Stomach (tissue), 9 donors: ENCODE measurements around the gene NDUFB7. TPM values are rescaled to one million over a fixed set of nuclear protein-coding genes. Genes with fewer than 3 reads are reported as not detected.

ENCODE experiments used
- DNase-seq, 2 donors: peaks; one replicate each; pipeline versions ENCODE4 v3.0.0 to v3.0.0-alpha.2; 2013 to 2019
- H3K27ac ChIP-seq, 5 donors: fragments of 200-600 bp in 4 of 5; sonication (generic) in 4 of 5; one replicate each; pipeline ENCODE4 v1.5.1; 2013 to 2019; ENCODE audit warnings: mild to moderate bottlenecking in 1 of 5, moderate library complexity in 1 of 5
- H3K27me3 ChIP-seq, 3 donors: fragments of 200-600 bp; sonication (generic); one replicate each; pipeline ENCODE4 v1.5.1; 2017 to 2019; ENCODE audit warnings: mixed run types in 1 of 3
- H3K36me3 ChIP-seq, 4 donors: fragments of 200-600 bp; sonication (generic); 1 replicate in 3 of 4; 2 replicates in 1 of 4; pipeline ENCODE4 v1.5.1; 2016 to 2019
- H3K4me1 ChIP-seq, 4 donors: fragments of 200-600 bp; sonication (generic); one replicate each; pipeline ENCODE4 v1.5.1; 2016 to 2019
- H3K4me3 ChIP-seq, 4 donors: fragments of 200-600 bp; sonication (generic) in 3 of 4; one replicate each; pipeline ENCODE4 v1.5.1; 2016 to 2019; ENCODE audit warnings: mild to moderate bottlenecking in 1 of 4
- H3K9me3 ChIP-seq, 4 donors: fragments of 200-600 bp; sonication (generic); one replicate each; pipeline ENCODE4 v1.5.1; 2016 to 2019
- CTCF ChIP-seq, 7 experiments: fragments of 450-650 bp in 4 of 7; fragments of 200-600 bp in 3 of 7; sonication (generic) in 3 of 7; IDR thresholded peaks; one replicate each; pipeline ENCODE4 v1.5.1; 2016 to 2019; ENCODE audit warnings: antibody characterized with exemption in 7 of 7, control low read depth in 2 of 7, mild to moderate bottlenecking in 1 of 7
- EP300 ChIP-seq: sonication (generic); formaldehyde crosslinking; IDR thresholded peaks from one replicate; pipeline ENCODE4 v1.6.1; 2017; ENCODE audit warnings: antibody characterized with exemption
- POLR2A ChIP-seq, 4 donors: fragments of 450-650 bp; IDR thresholded peaks; one replicate each; pipeline ENCODE4 v1.6.1; 2016; ENCODE audit warnings: antibody characterized with exemption in 4 of 4, control low read depth in 2 of 4, mild to moderate bottlenecking in 1 of 4, moderate library complexity in 1 of 4
- POLR2AphosphoS5 ChIP-seq, 3 donors: sonication (generic); formaldehyde crosslinking; IDR thresholded peaks; one replicate each; pipeline ENCODE4 v1.6.1; 2016; ENCODE audit warnings: antibody characterized with exemption in 3 of 3
- WGBS, 5 donors: extraction: QIAGEN DNeasy Blood & Tissue Kit in 3 of 5; methylation state at CpG; one replicate each; pipeline versions ENCODE4 v1.1.5 to v1.1.7; 2013 to 2018; 5-methylcytosine and 5-hydroxymethylcytosine counted together
- intact Hi-C: fragments of 100-400 bp; cut with DNase I; formaldehyde crosslinking; loops from one replicate; pipeline ENCODE4 v1.15.1; 2023; ENCODE audit warnings: low total_unique reads
- polyA plus RNA-seq, 3 donors: library from polyadenylated mRNA; stranded (reverse); fragments of 200-250 nt; gene quantifications; one replicate each; pipeline ENCODE4 v1.2.3, GENCODE V29; 2013
- total RNA-seq, 5 donors: library from RNA; depleted of rRNA; stranded (reverse); fragments of >200 nt; gene quantifications; one replicate each; pipeline versions ENCODE4 v1.1.0 to v1.2.3, GENCODE V29; 2014 to 2016
- donor health status: healthy with polysubstance abuse.
- donor health status: Bipolar disorder and iron deficiency.
- donor health status: healthy.

NDUFB7 gene
- total and polyA plus RNA-seq, 8 donors = 159 to 1,175 (median 484) TPM

- Histone ChIP-seq H3K4me1 (peaks cover 7 to 45% (median 26%) of the 10 kb centered on the region in 4 donors), H3K27me3 (no peaks in the 10 kb centered on the region), H3K27ac (no peak overlapping the region), H3K9me3 (no peaks in the 10 kb centered on the region), H3K4me3 (no peak overlapping the region), H3K36me3 (peaks cover 0 to 4% (median 0%) of the 10 kb centered on the region in 4 donors)
- no peak for DNase-seq
- 90 to 94% (median 92%) methylated on average over 19 of the region's 19 CpGs for WGBS, 5 donors
- no peak for TF ChIP-seq POLR2A (IDR thresholded peaks at IDR 0.05)
- TF ChIP-seq CTCF (IDR thresholded peaks at IDR 0.05) = no peak
- TF ChIP-seq POLR2AphosphoS5 (IDR thresholded peaks at IDR 0.05) = no peak
- no peak for TF ChIP-seq EP300
- intact Hi-C loops = no loop called here
Measured at GRCh38 chr19:14540741-14541525, 30.9 kb downstream of the NDUFB7 start.

- intact Hi-C loops = no loop called here
- no peaks in the 10 kb centered on the region for H3K27me3 ChIP-seq
- peak overlapping the region; percentile 23 to 32 (median 28) for H3K4me3 ChIP-seq
- WGBS, 5 donors = 11 to 33% (median 13%) methylated on average over 18 to 24 of the region's 24 CpGs
- peak overlapping the region; percentile 60 to 74 (median 66) for H3K27ac ChIP-seq
- H3K36me3 ChIP-seq = peaks cover 0 to 9% (median 6%) of the 10 kb centered on the region in 4 donors
- H3K9me3 ChIP-seq = no peaks in the 10 kb centered on the region
- H3K4me1 ChIP-seq = peaks cover 5 to 31% (median 15%) of the 10 kb centered on the region in 4 donors
- DNase-seq = peak; percentile 87 to 95
- TF ChIP-seq POLR2A (IDR thresholded peaks at IDR 0.05) = no peak
- no peak for TF ChIP-seq CTCF (IDR thresholded peaks at IDR 0.05)
- TF ChIP-seq POLR2AphosphoS5 (IDR thresholded peaks at IDR 0.05) = peak in 2 of 3 donors; percentile 52 to 54
- TF ChIP-seq EP300 = no peak
Measured at GRCh38 chr19:14536926-14537692, 34.8 kb downstream of the NDUFB7 start.

GRCh38 chr19:14533450-14533849, 38.4 kb downstream of the NDUFB7 start:
- H3K27ac ChIP-seq = no peak overlapping the region
- TF ChIP-seq POLR2A (IDR thresholded peaks at IDR 0.05) (no peak), CTCF (IDR thresholded peaks at IDR 0.05) (no peak), POLR2AphosphoS5 (IDR thresholded peaks at IDR 0.05) (no peak), EP300 (no peak)
- H3K9me3 ChIP-seq = no peaks in the 10 kb centered on the region
- 79 to 89% (median 87%) methylated on average over 5 of the region's 5 CpGs for WGBS, 5 donors
- H3K27me3 ChIP-seq = no peaks in the 10 kb centered on the region
- DNase-seq = no peak
- H3K36me3 ChIP-seq = peaks cover 0 to 7% (median 4%) of the 10 kb centered on the region in 4 donors
- H3K4me1 ChIP-seq = peaks cover 9 to 57% (median 39%) of the 10 kb centered on the region in 4 donors
- no peak overlapping the region for H3K4me3 ChIP-seq
- intact Hi-C loops = no loop called here

GRCh38 chr19:14530506-14530905, 41.4 kb downstream of the NDUFB7 start:
- Histone ChIP-seq H3K36me3 (peaks cover 0 to 7% (median 4%) of the 10 kb centered on the region in 4 donors), H3K27ac (peak overlapping the region in 4 of 5 donors; percentile 87 to 95 (median 92)), H3K4me3 (peak overlapping the region; percentile 59 to 87 (median 68)), H3K27me3 (no peaks in the 10 kb centered on the region), H3K4me1 (peaks cover 4 to 37% (median 30%) of the 10 kb centered on the region in 4 donors), H3K9me3 (no peaks in the 10 kb centered on the region)
- WGBS, 5 donors = 52 to 66% (median 61%) methylated on average over 3 of the region's 3 CpGs
- no peak for TF ChIP-seq POLR2A (IDR thresholded peaks at IDR 0.05)
- no peak for TF ChIP-seq EP300
- no peak for TF ChIP-seq CTCF (IDR thresholded peaks at IDR 0.05)
- no peak for TF ChIP-seq POLR2AphosphoS5 (IDR thresholded peaks at IDR 0.05)
- DNase-seq = no peak
- intact Hi-C loops = no loop called here
